Uterus (tissue), 2 donors: Measurements from ENCODE around the gene NPTX1.

ENCODE experiments used
- POLR2A ChIP-seq, 2 donors: fragments of 450-650 bp; IDR thresholded peaks; one replicate each; pipeline ENCODE4 v1.6.1; 2016; ENCODE audit warnings: antibody characterized with exemption in 2 of 2, mild to moderate bottlenecking in 1 of 2, moderate library complexity in 1 of 2
- TF ChIP-seq, protein P1 (sequence below), 4 experiments: fragments of 200-600 bp in 2 of 4; fragments of 450-650 bp in 2 of 4; sonication (generic) in 2 of 4; IDR thresholded peaks; one replicate each; pipeline ENCODE4 v1.5.1; 2016 to 2019; ENCODE audit warnings: antibody characterized with exemption in 4 of 4, mild to moderate bottlenecking in 2 of 4, moderate library complexity in 1 of 4

DNA sequence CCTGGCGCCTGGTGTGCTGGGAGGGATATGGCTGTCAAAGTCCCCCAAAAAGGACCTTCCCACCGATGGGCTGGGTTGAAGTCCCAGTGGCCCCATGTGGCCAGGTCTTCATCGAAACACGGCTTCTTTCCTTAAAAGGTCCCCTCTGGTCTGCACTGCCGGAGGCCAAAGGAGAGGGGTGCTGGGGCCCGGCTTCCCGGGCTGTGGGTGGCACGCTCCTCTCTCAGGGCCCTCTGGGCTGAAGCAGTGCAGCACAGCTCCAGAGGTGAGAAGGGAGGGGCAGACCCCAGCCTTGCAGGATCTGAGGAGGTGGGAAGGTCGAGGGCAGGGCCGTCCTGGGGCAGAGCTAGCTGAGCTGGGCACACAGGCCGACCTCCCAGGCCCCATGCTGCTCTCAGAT is 6.7 kb downstream of the NPTX1 start:
- TF ChIP-seq, protein P1, sequence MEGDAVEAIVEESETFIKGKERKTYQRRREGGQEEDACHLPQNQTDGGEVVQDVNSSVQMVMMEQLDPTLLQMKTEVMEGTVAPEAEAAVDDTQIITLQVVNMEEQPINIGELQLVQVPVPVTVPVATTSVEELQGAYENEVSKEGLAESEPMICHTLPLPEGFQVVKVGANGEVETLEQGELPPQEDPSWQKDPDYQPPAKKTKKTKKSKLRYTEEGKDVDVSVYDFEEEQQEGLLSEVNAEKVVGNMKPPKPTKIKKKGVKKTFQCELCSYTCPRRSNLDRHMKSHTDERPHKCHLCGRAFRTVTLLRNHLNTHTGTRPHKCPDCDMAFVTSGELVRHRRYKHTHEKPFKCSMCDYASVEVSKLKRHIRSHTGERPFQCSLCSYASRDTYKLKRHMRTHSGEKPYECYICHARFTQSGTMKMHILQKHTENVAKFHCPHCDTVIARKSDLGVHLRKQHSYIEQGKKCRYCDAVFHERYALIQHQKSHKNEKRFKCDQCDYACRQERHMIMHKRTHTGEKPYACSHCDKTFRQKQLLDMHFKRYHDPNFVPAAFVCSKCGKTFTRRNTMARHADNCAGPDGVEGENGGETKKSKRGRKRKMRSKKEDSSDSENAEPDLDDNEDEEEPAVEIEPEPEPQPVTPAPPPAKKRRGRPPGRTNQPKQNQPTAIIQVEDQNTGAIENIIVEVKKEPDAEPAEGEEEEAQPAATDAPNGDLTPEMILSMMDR (IDR thresholded peaks at IDR 0.05): no peak
- no peak for TF ChIP-seq POLR2A (IDR thresholded peaks at IDR 0.05)
